Measurements from ENCODE around the gene CFL2. TPM values are rescaled to one million over a fixed set of nuclear protein-coding genes. Genes with fewer than 3 reads are reported as not detected.

Gene CFL2
- total and polyA plus RNA-seq, 8 donors = 22.0 to 214 (median 43.0) TPM

DNA sequence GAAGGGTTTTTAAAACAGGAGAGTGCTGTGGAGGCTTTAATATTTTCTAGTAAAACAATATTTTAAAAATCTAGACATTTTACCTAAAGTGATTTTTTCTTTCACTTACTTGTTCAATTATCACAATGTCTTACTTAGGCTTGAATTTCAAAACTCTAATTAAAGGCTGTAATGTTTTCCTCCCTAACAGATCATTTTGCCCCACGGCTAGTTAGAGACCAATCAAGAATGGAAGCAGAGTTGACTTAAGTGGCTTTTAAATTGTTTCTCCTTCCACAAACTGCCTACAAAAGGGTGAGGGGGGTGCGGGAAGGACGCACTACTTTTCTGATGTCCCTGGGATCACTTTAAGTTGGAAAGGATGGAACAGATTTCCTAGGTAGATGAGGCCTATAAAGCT, 9.5 kb upstream of the CFL2 start:
- intact Hi-C loops (cut with DNase I; ENCODE audit: low total_unique reads) = no loop called here
- no peaks in the 10 kb centered on the region for H3K9me3 ChIP-seq
- H3K36me3 ChIP-seq = no peaks in the 10 kb centered on the region
- WGBS, 5 donors = 89 to 94% (median 94%) methylated on average over 3 of the region's 3 CpGs
- no peak overlapping the region for H3K4me3 ChIP-seq
- DNase-seq = no peak
- peaks cover 6 to 7% (median 7%) of the 10 kb centered on the region in 4 donors for H3K4me1 ChIP-seq
- no peak for TF ChIP-seq POLR2A (IDR thresholded peaks at IDR 0.05)
- TF ChIP-seq EP300 (IDR thresholded peaks at IDR 0.05) = no peak
- TF ChIP-seq CTCF (IDR thresholded peaks at IDR 0.05) = no peak
- no peak for TF ChIP-seq POLR2AphosphoS5 (IDR thresholded peaks at IDR 0.05)
- H3K27me3 ChIP-seq = no peaks in the 10 kb centered on the region
- H3K27ac ChIP-seq = no peak overlapping the region

GRCh38 chr14:34722723-34723545, 8.5 kb upstream of the CFL2 start:
- H3K9me3 ChIP-seq = no peaks in the 10 kb centered on the region
- intact Hi-C loops (cut with DNase I; ENCODE audit: low total_unique reads) = no loop called here
- H3K27ac ChIP-seq = no peak overlapping the region
- no peaks in the 10 kb centered on the region for H3K27me3 ChIP-seq
- no peaks in the 10 kb centered on the region for H3K36me3 ChIP-seq
- DNase-seq = peak; percentile 32 to 76
- H3K4me1 ChIP-seq = peaks cover 6 to 7% (median 7%) of the 10 kb centered on the region in 4 donors
- no peak overlapping the region for H3K4me3 ChIP-seq
- WGBS, 5 donors = 7 to 10% (median 8%) methylated on average over 10 of the region's 10 CpGs
- TF ChIP-seq POLR2AphosphoS5 (IDR thresholded peaks at IDR 0.05) = no peak
- TF ChIP-seq CTCF (IDR thresholded peaks at IDR 0.05) = peak in 5 of 7 experiments; percentile 68 to 80 (median 75)
- TF ChIP-seq POLR2A (IDR thresholded peaks at IDR 0.05) = no peak
- TF ChIP-seq EP300 (IDR thresholded peaks at IDR 0.05) = no peak

GRCh38 chr14:34721129-34721528, 6.7 kb upstream of the CFL2 start:
- intact Hi-C loops (cut with DNase I; ENCODE audit: low total_unique reads) = no loop called here
- no peak for DNase-seq
- H3K4me3 ChIP-seq = no peak overlapping the region
- no peak for TF ChIP-seq EP300 (IDR thresholded peaks at IDR 0.05)
- no peak for TF ChIP-seq CTCF (IDR thresholded peaks at IDR 0.05)
- TF ChIP-seq POLR2A (IDR thresholded peaks at IDR 0.05) = no peak
- TF ChIP-seq POLR2AphosphoS5 (IDR thresholded peaks at IDR 0.05) = no peak
- H3K9me3 ChIP-seq = no peaks in the 10 kb centered on the region
- 76 to 89% (median 86%) methylated on average over 2 of the region's 2 CpGs for WGBS, 5 donors
- H3K4me1 ChIP-seq = peaks cover 6 to 7% (median 7%) of the 10 kb centered on the region in 4 donors
- no peaks in the 10 kb centered on the region for H3K36me3 ChIP-seq
- H3K27ac ChIP-seq = no peak overlapping the region
- no peaks in the 10 kb centered on the region for H3K27me3 ChIP-seq

- Histone ChIP-seq H3K9me3 (no peaks in the 10 kb centered on the region), H3K27me3 (no peaks in the 10 kb centered on the region), H3K4me1 (peaks cover 6 to 17% (median 11%) of the 10 kb centered on the region in 4 donors), H3K36me3 (no peaks in the 10 kb centered on the region), H3K4me3 (no peak overlapping the region), H3K27ac (no peak overlapping the region)
- intact Hi-C loops (cut with DNase I; ENCODE audit: low total_unique reads) = no loop called here
- DNase-seq = no peak
- WGBS, 5 donors = 38 to 61% (median 48%) methylated on average over 4 of the region's 4 CpGs
- no peak for TF ChIP-seq POLR2A (IDR thresholded peaks at IDR 0.05)
- no peak for TF ChIP-seq CTCF (IDR thresholded peaks at IDR 0.05)
- TF ChIP-seq EP300 (IDR thresholded peaks at IDR 0.05) = no peak
- no peak for TF ChIP-seq POLR2AphosphoS5 (IDR thresholded peaks at IDR 0.05)
Measured at GRCh38 chr14:34718750-34719304, 4.4 kb upstream of the CFL2 start.
